GM21619 (cell line): ENCODE data around the gene CENPT.
A peak's percentile ranks its signal among the peaks of the same experiment; 100 is the strongest.
"Not testable (repeated sequence)": the region's sequence is repeated elsewhere in the genome, so short reads cannot be mapped to it uniquely, and the experiment has no call there.

ENCODE experiments used
- ATAC-seq: cut with Tn5 transposase; IDR thresholded peaks from one replicate; pipeline ENCODE4 v1.9.1; 2021; ENCODE audit not compliant: unreplicated experiment

CENPT gene

GRCh38 chr16:67846320-67847063 lies 1.0 kb downstream of the CENPT start, which contains the start of gene NUTF2:
TSS of gene NUTF2 (plus strand) at chr16:67846933. CDS start at chr16:67865131, 18,198 bp downstream.
- peak; percentile 46 for ATAC-seq

DNA sequence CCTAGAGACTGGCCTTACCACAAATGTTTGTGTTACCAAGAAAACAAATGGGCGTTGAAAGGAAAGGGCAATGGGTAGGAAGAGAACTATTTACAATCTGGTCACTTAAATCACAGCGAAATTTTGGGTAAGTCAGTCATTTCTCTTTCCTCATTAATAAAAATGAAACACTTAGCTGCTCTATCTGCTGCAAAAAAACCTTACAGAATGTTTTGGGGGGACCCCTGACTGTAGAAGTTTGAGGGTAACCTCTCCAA lies 1.5 kb downstream of the CENPT start:
- no peak for ATAC-seq

- ATAC-seq, result no peak
These were observed 2.0 kb downstream of the CENPT start for GRCh38 chr16:67845291-67846062.

DNA sequence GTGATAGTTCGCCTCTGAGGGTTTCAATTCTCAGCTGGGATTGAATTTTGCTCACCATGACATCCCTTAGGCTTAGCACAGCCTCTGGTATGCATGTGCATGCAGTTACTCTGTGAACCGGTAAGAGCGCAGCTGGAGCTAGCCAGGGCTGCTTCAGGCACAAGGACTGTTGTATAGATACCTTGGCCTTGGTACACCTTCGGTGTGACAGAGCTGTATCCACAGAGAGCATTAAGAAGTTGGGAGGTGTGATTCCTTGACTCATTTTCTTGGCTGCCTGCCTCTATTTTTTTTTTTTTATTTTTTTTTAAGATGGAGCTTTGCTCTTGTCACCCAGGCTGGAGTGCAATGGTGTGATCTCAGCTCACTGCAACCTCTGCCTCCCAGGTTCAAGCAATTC lies 3.0 kb downstream of the CENPT start:
- ATAC-seq, result no peak

- ATAC-seq, result no peak
These were observed 4.1 kb downstream of the CENPT start for GRCh38 chr16:67843343-67843765.

- peak; percentile 6 for ATAC-seq
These were observed 4.8 kb downstream of the CENPT start for GRCh38 chr16:67842509-67843342.

GRCh38 chr16:67841816-67842508 lies 5.5 kb downstream of the CENPT start, which contains the start of gene THAP11:
TSS of gene THAP11 (plus strand) at chr16:67842320. CDS start at chr16:67842555, 235 bp downstream.
- peak; percentile 43 for ATAC-seq

GRCh38 chr16:67841198-67841815 lies 6.2 kb downstream of the CENPT start:
- no peak for ATAC-seq

DNA sequence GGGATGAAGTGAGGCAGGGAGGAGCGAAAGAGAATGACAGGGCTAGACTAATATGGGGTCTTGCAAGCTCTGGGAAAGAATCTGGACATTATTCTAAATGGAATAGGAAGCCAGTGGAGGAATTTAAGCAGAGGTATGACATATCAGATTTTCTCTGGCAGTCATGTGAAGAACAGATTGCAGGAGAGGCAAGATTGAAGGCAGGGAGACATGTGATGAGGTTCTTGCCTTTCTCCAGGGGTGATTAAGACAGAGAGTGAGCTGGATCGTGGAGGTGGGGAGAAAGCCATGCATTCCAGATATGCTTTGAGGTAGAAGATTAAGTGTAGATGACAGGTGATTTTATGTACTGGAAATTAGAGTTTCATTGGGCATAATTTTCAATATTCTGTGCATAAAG lies 9.7 kb downstream of the CENPT start:
- ATAC-seq, result no peak

DNA sequence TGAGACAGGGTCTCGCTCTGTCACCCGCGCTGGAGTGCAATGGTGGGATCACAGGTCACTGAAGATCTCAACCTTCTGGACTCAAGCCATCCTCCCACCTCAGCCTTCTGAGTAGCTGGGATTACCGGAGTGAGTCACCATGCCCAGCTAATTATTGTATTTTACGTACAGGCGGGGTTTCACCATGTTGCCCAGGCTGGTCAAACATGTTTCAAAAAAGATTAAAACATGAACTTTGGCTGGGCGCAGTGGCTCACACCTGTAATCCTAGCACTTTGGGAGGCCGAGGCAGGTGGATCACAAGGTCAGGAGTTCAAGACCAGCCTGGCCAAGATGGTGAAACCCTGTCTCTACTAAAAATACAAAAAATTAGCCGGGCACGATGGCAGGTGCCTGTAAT lies 10.3 kb downstream of the CENPT start:
- ATAC-seq, result not testable (repeated sequence)

GRCh38 chr16:67834242-67834614 lies 13.3 kb downstream of the CENPT start:
- no peak for ATAC-seq

DNA sequence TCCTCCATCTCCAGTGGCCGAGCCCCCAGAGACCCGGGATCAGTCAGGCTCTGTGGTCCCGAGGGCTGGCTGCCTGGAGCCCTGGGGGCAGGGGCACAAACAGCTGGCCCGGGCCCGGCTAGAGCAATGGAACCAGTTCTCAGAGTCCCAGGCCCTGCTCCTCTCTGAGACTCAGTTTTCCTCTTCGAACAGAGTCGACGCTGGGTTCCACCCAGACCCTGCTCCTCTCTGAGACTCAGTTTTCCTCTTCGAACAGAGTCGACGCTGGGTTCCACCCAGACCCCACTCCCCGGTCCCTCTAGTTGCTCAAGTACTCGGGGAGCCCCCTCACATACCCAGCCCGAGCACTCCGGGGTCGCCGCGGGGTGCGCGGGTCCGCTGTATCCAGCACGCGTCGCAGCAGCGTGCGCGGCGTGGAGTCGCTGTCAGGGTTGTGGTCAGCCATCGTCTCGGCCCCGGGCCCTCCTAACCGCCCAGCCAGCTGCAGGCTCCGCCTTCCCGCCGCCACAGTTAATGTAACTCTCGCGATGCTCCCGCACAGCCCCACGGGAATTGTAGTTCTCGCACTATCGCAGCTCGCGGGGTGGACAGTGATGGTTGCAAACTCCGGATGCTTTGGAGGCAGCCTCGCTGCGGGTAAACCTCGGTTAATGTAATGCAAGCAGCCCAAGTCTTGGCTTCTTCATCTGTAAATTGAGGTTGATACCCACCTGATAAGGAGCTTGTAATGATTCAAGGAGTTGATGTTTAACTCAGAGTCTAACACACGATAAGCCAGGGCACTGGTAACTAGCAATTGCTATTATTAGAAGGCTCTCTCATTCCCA lies 13.9 kb downstream of the CENPT start:
- ATAC-seq, result peak; percentile 96

GRCh38 chr16:67833030-67833414 lies 14.5 kb downstream of the CENPT start:
- ATAC-seq, result no peak

DNA sequence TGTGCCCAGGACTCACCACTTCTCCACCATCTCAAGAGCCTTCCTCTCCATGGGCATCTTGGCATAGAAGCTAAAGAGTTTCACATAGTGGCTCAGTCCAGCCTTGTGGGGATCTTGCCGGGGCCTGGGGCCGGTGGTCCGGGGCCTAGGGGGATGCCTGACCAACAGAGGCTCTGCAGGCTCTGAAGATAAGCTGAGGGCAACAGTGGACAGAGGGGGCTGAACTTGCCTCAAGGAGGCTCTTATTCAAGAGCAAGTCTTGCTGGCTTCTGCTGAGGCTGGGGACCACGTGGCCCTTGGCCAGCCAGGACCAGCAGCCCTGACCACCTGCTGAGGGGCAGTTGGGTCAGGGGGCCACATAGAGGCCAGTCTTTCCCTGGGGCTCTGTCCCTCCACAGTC lies 18.8 kb downstream of the CENPT start:
- no peak for ATAC-seq

DNA sequence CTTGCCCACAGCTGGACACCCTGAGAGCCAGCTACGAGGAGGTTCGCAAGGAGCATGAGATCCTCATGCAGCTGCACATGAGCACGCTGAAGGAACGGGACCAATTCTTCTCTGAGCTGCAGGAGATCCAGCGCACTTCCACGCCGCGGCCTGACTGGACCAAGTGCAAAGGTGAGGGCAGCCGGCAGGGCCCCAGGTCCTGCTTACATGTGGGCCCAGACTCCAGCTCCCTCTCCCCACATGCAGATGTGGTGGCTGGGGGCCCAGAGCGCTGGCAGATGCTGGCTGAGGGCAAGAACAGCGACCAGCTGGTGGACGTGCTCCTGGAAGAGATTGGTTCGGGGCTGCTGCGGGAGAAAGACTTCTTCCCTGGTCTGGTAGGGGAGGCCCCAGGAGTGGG lies 21.6 kb downstream of the CENPT start:
- ATAC-seq, result no peak

- no peak for ATAC-seq
These were observed 22.4 kb downstream of the CENPT start for GRCh38 chr16:67825119-67825518.

DNA sequence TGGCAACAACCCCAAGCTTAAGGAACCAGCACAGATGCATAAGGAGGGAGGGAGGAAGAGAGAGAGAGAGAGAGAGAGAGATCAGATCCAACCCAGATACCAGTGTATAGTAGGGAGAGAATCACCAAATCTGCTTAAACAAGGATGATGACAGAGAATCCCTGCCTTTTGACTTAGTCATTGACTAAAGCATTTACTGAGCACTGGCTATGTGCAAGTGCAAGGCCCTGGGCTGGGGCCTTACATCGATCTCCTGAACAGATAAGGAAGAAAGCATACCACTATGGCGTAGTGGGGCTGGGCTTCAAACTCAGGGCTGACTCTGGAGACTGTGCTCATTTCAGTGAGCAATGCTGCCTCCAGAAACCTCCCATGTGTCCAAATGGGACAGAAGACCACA lies 25.0 kb downstream of the CENPT start:
- no peak for ATAC-seq

DNA sequence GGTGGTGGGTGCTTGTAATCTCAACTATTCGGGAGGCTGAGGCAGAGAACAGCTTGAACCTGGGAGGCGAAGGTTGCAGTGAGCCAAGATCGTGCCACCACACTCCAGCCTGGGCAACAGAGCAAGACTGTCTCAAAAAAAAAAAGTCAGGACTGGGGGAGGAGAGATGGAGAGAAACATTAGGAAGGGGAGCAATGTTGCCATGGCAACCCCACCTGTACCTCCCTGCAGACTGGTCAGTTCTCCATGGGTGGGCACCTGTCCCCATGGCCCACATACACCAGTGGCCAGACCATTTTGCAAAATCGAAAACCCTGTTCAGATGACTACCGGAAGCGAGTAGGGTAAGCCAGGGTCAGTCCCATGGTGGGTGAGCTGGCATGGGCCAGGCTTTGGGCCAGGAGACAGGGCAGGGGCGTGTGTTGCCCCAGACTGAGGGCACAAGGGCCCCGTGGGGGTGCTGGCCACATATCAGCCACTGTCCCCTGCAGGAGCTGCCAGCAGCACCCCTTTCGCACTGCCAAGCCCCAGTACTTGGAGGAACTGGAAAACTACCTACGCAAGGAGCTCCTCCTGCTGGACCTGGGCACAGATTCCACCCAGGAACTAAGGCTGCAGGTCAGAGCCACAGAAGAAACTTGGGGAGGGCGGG lies 26.8 kb downstream of the CENPT start:
- no peak for ATAC-seq

GRCh38 chr16:67814567-67814966 lies 32.9 kb downstream of the CENPT start:
- ATAC-seq, result no peak
